Mucosa of gallbladder (tissue), 1 donor: Measurements from ENCODE around the gene PTPRN2. TPM values are rescaled to one million over a fixed set of nuclear protein-coding genes. Genes with fewer than 3 reads are reported as not detected.

Experiments
- DNase-seq: peaks from one replicate; pipeline ENCODE4 v3.0.0-alpha.2; 2020; ENCODE audit warnings: low spot score
- total RNA-seq: library from RNA; stranded (reverse); gene quantifications from one replicate; pipeline ENCODE4 v1.2.1, GENCODE V29; 2021
- donor health status: DM: no; HTN: no; CAD: no.

PTPRN2 gene
- total RNA-seq, 1 donor from 2014 or later, result 11.9 TPM

DNA sequence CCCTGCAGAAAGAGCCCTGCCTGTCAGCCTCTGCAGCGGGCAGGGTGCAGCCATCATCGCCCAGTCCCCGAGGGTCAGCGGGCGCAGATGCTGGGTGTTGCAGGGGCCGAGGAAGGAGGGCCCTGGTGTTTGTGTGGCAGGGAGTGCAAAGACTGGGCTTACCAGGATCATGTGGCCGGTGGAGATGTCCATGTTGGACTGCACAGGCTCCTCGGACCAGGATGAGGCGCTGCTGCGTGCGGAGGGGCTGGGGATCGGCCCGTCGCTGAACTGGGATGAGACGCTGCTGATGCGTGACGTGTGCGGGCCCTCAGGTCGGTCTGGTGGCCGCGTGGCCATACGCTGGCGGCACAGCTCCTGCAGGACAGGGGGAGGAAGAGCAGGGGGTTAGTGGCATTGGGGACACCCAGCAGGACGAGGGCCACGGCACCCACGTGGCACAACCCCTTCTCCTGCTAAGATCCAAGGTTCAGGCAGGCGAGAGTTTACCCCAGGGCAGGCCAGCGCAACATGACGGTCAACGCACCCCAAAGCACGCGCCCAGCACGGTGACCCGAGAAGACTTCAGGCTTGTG, 931.3 kb downstream of the PTPRN2 start:
- DNase-seq, result no peak

- DNase-seq, result no peak
These were observed 933.3 kb downstream of the PTPRN2 start for GRCh38 chr7:157654350-157654749.

GRCh38 chr7:157653827-157654207, 933.8 kb downstream of the PTPRN2 start:
- DNase-seq, result no peak

GRCh38 chr7:157652954-157653826, 934.4 kb downstream of the PTPRN2 start:
- DNase-seq, result no peak

GRCh38 chr7:157652161-157652953, 935.3 kb downstream of the PTPRN2 start:
- no peak for DNase-seq

- no peak for DNase-seq
These were observed 936.1 kb downstream of the PTPRN2 start for GRCh38 chr7:157651366-157652160.

GRCh38 chr7:157650801-157651200, 936.8 kb downstream of the PTPRN2 start:
- no peak for DNase-seq

- DNase-seq, result no peak
These were observed 937.4 kb downstream of the PTPRN2 start for GRCh38 chr7:157650131-157650631.

DNA sequence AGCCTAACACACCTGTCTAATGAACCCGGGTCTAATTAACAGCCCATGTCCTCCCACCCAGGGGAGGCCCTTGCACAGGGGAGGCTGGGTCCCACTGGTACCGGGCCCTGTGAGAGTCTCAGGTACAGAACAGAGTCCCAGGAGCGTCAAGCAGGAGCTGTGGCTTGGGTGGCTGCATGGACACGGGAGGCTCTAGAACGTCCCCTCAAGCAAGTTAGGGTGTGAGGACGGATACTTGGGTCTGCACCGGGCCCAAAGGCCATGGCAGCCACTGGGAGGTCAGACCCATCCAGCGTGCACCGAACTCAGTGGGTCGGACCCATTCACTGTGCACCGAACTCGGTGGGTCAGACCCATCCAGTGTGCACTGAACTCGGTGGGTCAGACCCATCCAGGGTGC, 941.1 kb downstream of the PTPRN2 start:
- DNase-seq, result no peak

GRCh38 chr7:157645539-157645938, 942.1 kb downstream of the PTPRN2 start:
- DNase-seq, result no peak

- no peak for DNase-seq
These were observed 942.7 kb downstream of the PTPRN2 start for GRCh38 chr7:157644946-157645345.

DNA sequence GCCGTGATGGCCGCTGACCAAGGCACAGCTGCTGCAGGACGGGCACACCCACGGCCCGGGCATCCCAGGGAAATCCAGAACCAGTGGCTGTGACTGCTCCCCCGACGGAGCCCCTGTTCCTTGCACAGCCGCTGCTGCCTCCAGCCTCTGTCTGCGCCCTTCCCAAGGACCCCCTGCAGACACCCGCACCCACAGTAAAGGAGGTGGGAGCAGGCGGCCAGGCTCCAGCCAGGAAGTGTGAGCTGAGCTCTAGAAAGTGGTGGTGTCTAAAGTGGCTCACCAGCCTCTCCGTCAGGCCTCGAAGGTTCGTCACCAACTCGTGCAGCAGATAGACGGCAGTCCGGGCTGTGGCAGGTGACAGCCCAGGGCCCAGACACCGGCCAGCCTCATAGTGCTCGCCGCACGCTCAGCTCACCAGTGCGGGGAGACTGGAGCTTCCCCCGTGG, 944.1 kb downstream of the PTPRN2 start:
- DNase-seq, result no peak

DNA sequence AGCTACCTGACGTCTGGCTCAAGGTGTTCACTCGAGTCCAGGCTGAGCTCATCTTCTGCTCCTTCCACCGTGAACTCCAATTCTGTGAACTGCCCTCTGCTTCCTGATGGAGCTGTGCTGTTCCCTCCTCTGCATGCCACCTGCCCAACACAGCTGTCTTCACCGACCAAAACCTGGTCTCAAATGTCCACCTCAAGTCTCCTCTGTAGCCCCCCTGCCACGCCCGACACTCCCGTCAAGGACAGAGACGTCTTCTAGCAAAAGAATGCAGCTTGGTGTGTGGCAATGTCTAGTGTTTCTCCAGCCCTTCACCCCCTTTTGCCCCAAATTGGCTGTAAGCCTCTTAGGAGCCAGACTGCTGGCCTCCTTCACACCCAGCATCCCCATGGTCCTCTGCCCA, 945.8 kb downstream of the PTPRN2 start:
- no peak for DNase-seq

GRCh38 chr7:157640144-157640543, 947.5 kb downstream of the PTPRN2 start:
- DNase-seq, result no peak

DNA sequence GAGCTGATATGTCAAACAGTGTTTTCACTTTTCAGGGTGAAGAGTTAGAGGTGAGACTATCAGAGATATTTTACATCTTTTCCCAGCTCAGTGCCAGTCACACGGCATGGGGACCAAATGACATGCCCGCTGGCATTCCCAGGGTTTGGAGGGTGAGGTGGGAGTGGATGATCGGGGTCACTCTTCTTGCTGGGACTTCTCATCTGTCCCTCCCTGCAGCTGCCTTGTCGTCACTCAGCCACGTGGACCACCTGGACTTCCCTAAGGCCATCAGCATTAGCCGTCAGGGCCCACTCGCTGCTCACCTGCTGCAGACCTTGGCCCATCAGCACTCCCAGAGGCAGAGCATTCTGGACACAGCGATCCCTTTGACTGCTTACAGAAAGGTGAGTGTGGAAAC, 949.1 kb downstream of the PTPRN2 start:
- DNase-seq, result no peak

GRCh38 chr7:157637216-157637949, 950.2 kb downstream of the PTPRN2 start:
- no peak for DNase-seq

DNA sequence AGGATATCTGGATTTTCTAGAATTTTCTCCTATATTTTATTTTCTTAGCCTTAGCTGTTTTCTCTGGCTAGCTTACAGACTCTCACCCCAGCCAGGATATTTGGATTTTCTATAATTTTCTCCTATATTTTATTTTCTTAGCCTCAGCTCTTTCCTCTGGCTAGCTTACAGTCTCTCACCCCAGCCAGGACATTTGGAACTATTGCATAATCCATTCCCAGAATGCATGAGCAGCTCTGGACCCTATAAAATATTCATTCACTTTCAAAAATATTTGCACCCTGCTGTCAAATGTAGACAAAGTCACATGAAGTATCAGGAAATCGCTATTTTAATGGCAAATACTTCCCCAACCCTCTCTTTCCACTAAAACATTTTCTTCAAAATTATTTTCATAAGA, 952.0 kb downstream of the PTPRN2 start:
- DNase-seq, result no peak

GRCh38 chr7:157635148-157635500, 952.5 kb downstream of the PTPRN2 start:
- no peak for DNase-seq

DNA sequence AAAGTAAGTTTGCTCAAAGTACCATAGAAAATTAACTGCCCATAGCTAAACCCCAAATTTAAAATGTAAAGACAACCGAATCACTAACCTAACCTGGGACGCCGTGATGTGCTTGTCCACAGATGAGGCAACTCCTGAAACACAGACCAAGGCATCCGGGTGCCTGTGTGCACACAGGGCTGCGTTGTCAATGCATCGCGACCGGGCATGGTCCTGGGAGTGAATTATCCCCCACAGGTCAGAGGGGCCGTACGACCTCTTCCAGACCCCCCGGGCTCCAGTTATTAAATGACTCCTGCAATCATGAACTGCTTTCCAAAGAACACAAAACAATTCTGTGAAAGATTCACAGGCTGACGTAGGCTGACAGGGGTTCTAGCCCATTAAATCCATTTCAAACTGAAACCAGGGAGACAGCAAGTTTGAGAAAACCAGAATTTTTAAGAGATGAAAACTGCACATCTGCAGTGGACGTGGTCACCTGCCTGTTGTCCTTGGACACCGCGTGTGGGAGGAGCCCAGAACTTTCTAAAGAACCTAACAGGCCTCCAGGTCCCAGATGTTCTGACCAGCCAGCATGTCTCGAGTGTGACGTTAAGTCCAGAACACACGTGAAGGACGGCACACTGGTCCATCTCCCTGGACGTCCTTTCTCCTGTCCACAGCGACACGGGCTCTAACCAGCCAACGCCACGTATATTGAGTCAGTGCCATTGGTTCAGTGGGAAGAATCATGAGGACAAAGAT, 953.0 kb downstream of the PTPRN2 start:
- DNase-seq, result no peak
